Measurements from ENCODE around the gene YWHAE.

YWHAE gene

GRCh38 chr17:1304962-1305563 is 95.0 kb downstream of the YWHAE start:
- H3K36me3 ChIP-seq (ENCODE audit: low read length), result no peaks in the 10 kb centered on the region
- no peak overlapping the region for H3K4me2 ChIP-seq (ENCODE audit: low read depth, low read length, poor library complexity, severe bottlenecking)
- no peaks in the 10 kb centered on the region for H4K20me1 ChIP-seq (ENCODE audit: low read depth, low read length)
- H3F3A ChIP-seq (ENCODE audit: insufficient read depth), result no peaks in the 10 kb centered on the region
- H2AFZ ChIP-seq (ENCODE audit: low read depth, low read length, severe bottlenecking), result no peak overlapping the region
- no peaks in the 10 kb centered on the region for H3K79me2 ChIP-seq (ENCODE audit: insufficient read depth, low read length)
- H3K27me3 ChIP-seq (ENCODE audit: low read length), result no peaks in the 10 kb centered on the region
- no peaks in the 10 kb centered on the region for H3K9me3 ChIP-seq (ENCODE audit: insufficient read depth, low read length)
- no peak overlapping the region for H3K4me3 ChIP-seq (ENCODE audit: insufficient read depth, low read length, poor library complexity, severe bottlenecking)
- no peak for TF ChIP-seq EZH2phosphoT487 (conservative IDR thresholded peaks at IDR 0.05; ENCODE audit: low read length)
- TF ChIP-seq CTCF (IDR thresholded peaks at IDR 0.05; ENCODE audit: insufficient read depth, low read length, poor library complexity, severe bottlenecking), result no peak
- H3K27ac ChIP-seq (ENCODE audit: low read depth, low read length), result no peak overlapping the region
- no peaks in the 10 kb centered on the region for H3K9me2 ChIP-seq (replicated peaks; ENCODE audit: insufficient read depth, low read length)
- H3K9ac ChIP-seq (ENCODE audit: low read length), result no peak overlapping the region

- no peak overlapping the region for H3K4me3 ChIP-seq (ENCODE audit: insufficient read depth, low read length, poor library complexity, severe bottlenecking)
- H3K27ac ChIP-seq (ENCODE audit: low read depth, low read length), result no peak overlapping the region
- no peak overlapping the region for H3K9ac ChIP-seq (ENCODE audit: low read length)
- H3K9me3 ChIP-seq (ENCODE audit: insufficient read depth, low read length), result no peaks in the 10 kb centered on the region
- no peaks in the 10 kb centered on the region for H3F3A ChIP-seq (ENCODE audit: insufficient read depth)
- no peak for TF ChIP-seq EZH2phosphoT487 (conservative IDR thresholded peaks at IDR 0.05; ENCODE audit: low read length)
- TF ChIP-seq CTCF (IDR thresholded peaks at IDR 0.05; ENCODE audit: insufficient read depth, low read length, poor library complexity, severe bottlenecking), result no peak
- no peaks in the 10 kb centered on the region for H3K36me3 ChIP-seq (ENCODE audit: low read length)
- H2AFZ ChIP-seq (ENCODE audit: low read depth, low read length, severe bottlenecking), result no peak overlapping the region
- H3K4me2 ChIP-seq (ENCODE audit: low read depth, low read length, poor library complexity, severe bottlenecking), result no peak overlapping the region
- no peaks in the 10 kb centered on the region for H3K79me2 ChIP-seq (ENCODE audit: insufficient read depth, low read length)
- no peaks in the 10 kb centered on the region for H3K9me2 ChIP-seq (replicated peaks; ENCODE audit: insufficient read depth, low read length)
- no peaks in the 10 kb centered on the region for H3K27me3 ChIP-seq (ENCODE audit: low read length)
- H4K20me1 ChIP-seq (ENCODE audit: low read depth, low read length), result no peaks in the 10 kb centered on the region
These were observed 95.5 kb downstream of the YWHAE start for GRCh38 chr17:1304522-1304921.

- H4K20me1 ChIP-seq (ENCODE audit: low read depth, low read length), result no peaks in the 10 kb centered on the region
- no peaks in the 10 kb centered on the region for H3F3A ChIP-seq (ENCODE audit: insufficient read depth)
- no peak overlapping the region for H3K4me3 ChIP-seq (ENCODE audit: insufficient read depth, low read length, poor library complexity, severe bottlenecking)
- TF ChIP-seq CTCF (IDR thresholded peaks at IDR 0.05; ENCODE audit: insufficient read depth, low read length, poor library complexity, severe bottlenecking), result no peak
- no peak overlapping the region for H3K9ac ChIP-seq (ENCODE audit: low read length)
- H3K4me2 ChIP-seq (ENCODE audit: low read depth, low read length, poor library complexity, severe bottlenecking), result no peak overlapping the region
- no peaks in the 10 kb centered on the region for H3K27me3 ChIP-seq (ENCODE audit: low read length)
- no peak overlapping the region for H2AFZ ChIP-seq (ENCODE audit: low read depth, low read length, severe bottlenecking)
- no peaks in the 10 kb centered on the region for H3K9me2 ChIP-seq (replicated peaks; ENCODE audit: insufficient read depth, low read length)
- H3K36me3 ChIP-seq (ENCODE audit: low read length), result no peaks in the 10 kb centered on the region
- no peaks in the 10 kb centered on the region for H3K9me3 ChIP-seq (ENCODE audit: insufficient read depth, low read length)
- H3K79me2 ChIP-seq (ENCODE audit: insufficient read depth, low read length), result no peaks in the 10 kb centered on the region
- no peak overlapping the region for H3K27ac ChIP-seq (ENCODE audit: low read depth, low read length)
These were observed 97.3 kb downstream of the YWHAE start for GRCh38 chr17:1302761-1303160.
